GM12878 (cell line): ENCODE measurements around the gene ERAS. TPM values are rescaled to one million over a fixed set of nuclear protein-coding genes. Genes with fewer than 3 reads are reported as not detected.

Source experiments
- ATAC-seq: fragments of 200-7000 bp; cut with Tn5 transposase; 3 replicates; pipeline ENCODE4 v1.9.1; 2020; ENCODE audit warnings: mild to moderate bottlenecking, moderate library complexity
- BruUV-seq: library from RNA; stranded (reverse); fragments of 400-500 nt; replicated peaks from 2 replicates; lab custom pipeline; 2021; lab: Mats Ljungman, UMichigan
- CTCF ChIA-PET: fragments of 300-600 bp; sonication (Branson Sonifier 250); formaldehyde crosslinking; extraction: SDS; loops from one replicate; lab custom pipeline; 2021; ENCODE audit warnings: inconsistent platforms; lab: Yijun Ruan, JAX
- POLR2A ChIA-PET: fragments of 350-600 bp; formaldehyde crosslinking; extraction: SDS; loops from one replicate; lab custom pipeline; 2021; ENCODE audit warnings: inconsistent platforms; lab: Charles Lee
- RAD21 ChIA-PET: fragments of 300-600 bp; sonication (Branson Sonifier 250); formaldehyde crosslinking; loops from one replicate; lab custom pipeline; 2023; ENCODE audit warnings: antibody characterized with exemption; ENCODE audit not compliant: unreplicated experiment; lab: Charles Lee
- SMC1A ChIA-PET: fragments of 300-600 bp; sonication (Branson Sonifier 250); formaldehyde crosslinking; loops from one replicate; lab custom pipeline; 2023; ENCODE audit not compliant: unreplicated experiment, uncharacterized antibody; lab: Charles Lee
- DNase-seq: peaks from one replicate; pipeline ENCODE4 v3.0.0-alpha.2; 2011; ENCODE audit warnings: low read depth, low spot score
- FAIRE-seq: peaks from 3 replicates; lab custom pipeline; 2011; peaks lifted over from hg19 to GRCh38; lab: Jason Lieb, UNC
- H2AFZ ChIP-seq: 2 replicates; pipeline ENCODE4 v1.6.0; 2011; ENCODE audit warnings: low read depth, low read length, control low read depth; ENCODE audit not compliant: control insufficient read depth
- H3K27ac ChIP-seq: 2 replicates; pipeline ENCODE4 v1.5.1; 2011; ENCODE audit warnings: control low read depth; ENCODE audit not compliant: control insufficient read depth, insufficient read depth
- H3K27me3 ChIP-seq, 2 experiments: replicated peaks in 1 of 2; 2 replicates each; pipeline versions ENCODE4 v1.6.0 to v1.6.1; 2011; ENCODE audit warnings: low read length in 1 of 2; ENCODE audit not compliant: control insufficient read depth in 2 of 2, insufficient read depth in 2 of 2
- H3K36me3 ChIP-seq, 2 experiments: 2 replicates each; pipeline ENCODE4 v1.5.1; 2011; ENCODE audit warnings: low read length in 1 of 2; ENCODE audit not compliant: control insufficient read depth in 2 of 2, insufficient read depth in 2 of 2
- H3K4me1 ChIP-seq: 2 replicates; pipeline ENCODE4 v1.6.1; 2011; ENCODE audit warnings: mild to moderate bottlenecking, low read length, moderate library complexity, mixed read lengths; ENCODE audit not compliant: control insufficient read depth, insufficient read depth
- H3K4me2 ChIP-seq: 2 replicates; pipeline ENCODE4 v1.6.0; 2011; ENCODE audit warnings: control low read depth; ENCODE audit not compliant: control insufficient read depth, insufficient read depth
- H3K4me3 ChIP-seq: fragments of 200-600 bp; sonication (generic); 2 replicates; pipeline ENCODE4 v1.5.1; 2016
- H3K79me2 ChIP-seq: 2 replicates; pipeline ENCODE4 v1.6.0; 2011; ENCODE audit warnings: low read length; ENCODE audit not compliant: control insufficient read depth, insufficient read depth
- H3K9ac ChIP-seq: 2 replicates; pipeline ENCODE4 v1.8.0; 2011; ENCODE audit warnings: low read length, control low read depth, mixed read lengths; ENCODE audit not compliant: control insufficient read depth, insufficient read depth
- H3K9me3 ChIP-seq: replicated peaks from 3 replicates; pipeline ENCODE4 v1.5.1; 2011; ENCODE audit warnings: mild to moderate bottlenecking, low read length; ENCODE audit not compliant: control insufficient read depth, insufficient read depth
- H4K20me1 ChIP-seq: 2 replicates; pipeline ENCODE4 v1.6.0; 2011; ENCODE audit not compliant: control insufficient read depth, insufficient read depth
- ATF3 ChIP-seq: IDR thresholded peaks from 2 replicates; pipeline ENCODE4 v1.6.1; 2011; ENCODE audit warnings: low read depth, mild to moderate bottlenecking, low read length, moderate library complexity, borderline replicate concordance; ENCODE audit errors: extremely low read depth
- CREM ChIP-seq: IDR thresholded peaks from 2 replicates; pipeline ENCODE4 v1.6.1; 2014; ENCODE audit warnings: antibody characterized with exemption, low read depth
- HCFC1 ChIP-seq: fragments of 150-350 bp; IDR thresholded peaks from 2 replicates; pipeline ENCODE4 v1.6.1; 2014; ENCODE audit warnings: low read length
- HDAC2 ChIP-seq: fragments of 200-600 bp; sonication (generic); IDR thresholded peaks from 2 replicates; pipeline ENCODE4 v1.6.1; 2017
- PAX8 ChIP-seq: fragments of 450-650 bp; IDR thresholded peaks from 2 replicates; pipeline ENCODE4 v1.6.1; 2017; ENCODE audit warnings: mild to moderate bottlenecking, moderate library complexity
- RAD21 ChIP-seq: IDR thresholded peaks from 2 replicates; pipeline ENCODE4 v1.6.1; 2011; ENCODE audit warnings: mild to moderate bottlenecking, low read depth, low read length, moderate library complexity; ENCODE audit not compliant: insufficient read depth
- WGBS: methylation state at CpG from one replicate; pipeline ENCODE4 v1.1.6; 2016; ENCODE audit warnings: low lambda C conversion rate; ENCODE audit not compliant: insufficient replicate concordance, insufficient coverage; ENCODE audit errors: missing lambda C conversion rate; 5-methylcytosine and 5-hydroxymethylcytosine counted together
- in situ Hi-C: fragments of 300-500 bp; cut with MboI; formaldehyde crosslinking; loops from 9 replicates; pipeline ENCODE4 v1.14.3; 2018; ENCODE audit warnings: mixed read lengths
- intact Hi-C: fragments of 100-400 bp; cut with micrococcal nuclease; formaldehyde crosslinking; loops from one replicate; pipeline ENCODE4 v1.14.2; 2022; ENCODE audit not compliant: unreplicated experiment
- polyA plus RNA-seq, 11 experiments: library from polyadenylated mRNA; depleted of rRNA in 4 of 11; unstranded in 6 of 11; stranded (reverse) in 5 of 11; fragments of >200 nt; fragmentation: Nextera tagmentation in 4 of 11; fragmentation: Illumina TruSeq in 1 of 11; extraction: Ambion mirVana in 4 of 11; extraction: Trizol in 1 of 11; gene quantifications; 1 replicate in 1 of 11; 2 replicates in 10 of 11; pipeline versions ENCODE4 v1.2.1 to v1.2.3, GENCODE V29; 2011 to 2016; ENCODE audit warnings: inconsistent platforms in 2 of 11, missing spikeins in 2 of 11, low read depth in 1 of 11
- total RNA-seq, 4 experiments: library from RNA; depleted of rRNA in 3 of 4; stranded (reverse); fragments of >200 nt in 3 of 4; fragmentation: Illumina TruSeq in 1 of 4; extraction: Trizol in 1 of 4; gene quantifications; 2 replicates each; pipeline versions ENCODE4 v1.2.1 to v1.2.3, GENCODE V29; 2013 to 2021
- TF ChIP-seq, protein P1 (sequence below): fragments of 450-650 bp; IDR thresholded peaks from 2 replicates; pipeline ENCODE4 v1.6.1; 2017; ENCODE audit warnings: mild to moderate bottlenecking

ERAS gene
- total and polyA plus RNA-seq, 10 of the 15 experiments (the other 5 are each of a cell fraction or from before 2014, with no cell fraction given), result not detected

DNA sequence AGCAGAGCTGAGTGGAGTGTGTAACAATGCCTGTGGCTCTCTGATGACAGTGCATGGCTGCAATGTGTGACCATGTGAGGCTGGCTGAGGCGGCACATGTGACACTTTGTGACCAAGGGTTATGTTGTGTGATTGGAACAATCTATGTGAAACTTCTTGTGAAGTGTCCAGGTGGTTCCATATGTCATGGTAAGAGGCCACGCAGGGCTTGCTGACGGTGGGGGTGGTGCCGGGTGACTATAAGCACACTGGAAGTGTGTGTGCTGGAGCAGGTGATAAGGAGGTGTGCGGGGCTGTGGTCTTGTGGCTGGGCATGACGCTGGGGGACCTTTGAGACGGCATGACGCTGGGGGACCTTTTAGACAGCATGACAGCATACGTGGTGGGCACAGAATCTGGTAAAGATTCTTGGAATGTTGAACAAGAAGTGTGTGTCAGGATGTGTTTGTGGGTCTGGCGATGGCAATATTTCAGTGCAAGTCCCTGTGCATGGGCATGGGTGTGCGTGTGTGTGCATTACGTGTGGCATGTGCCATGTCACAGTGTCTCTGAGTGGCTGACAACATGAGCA, 31.9 kb upstream of the ERAS start (continued):
- no peak for TF ChIP-seq PAX8
- no peak for TF ChIP-seq RAD21

DNA sequence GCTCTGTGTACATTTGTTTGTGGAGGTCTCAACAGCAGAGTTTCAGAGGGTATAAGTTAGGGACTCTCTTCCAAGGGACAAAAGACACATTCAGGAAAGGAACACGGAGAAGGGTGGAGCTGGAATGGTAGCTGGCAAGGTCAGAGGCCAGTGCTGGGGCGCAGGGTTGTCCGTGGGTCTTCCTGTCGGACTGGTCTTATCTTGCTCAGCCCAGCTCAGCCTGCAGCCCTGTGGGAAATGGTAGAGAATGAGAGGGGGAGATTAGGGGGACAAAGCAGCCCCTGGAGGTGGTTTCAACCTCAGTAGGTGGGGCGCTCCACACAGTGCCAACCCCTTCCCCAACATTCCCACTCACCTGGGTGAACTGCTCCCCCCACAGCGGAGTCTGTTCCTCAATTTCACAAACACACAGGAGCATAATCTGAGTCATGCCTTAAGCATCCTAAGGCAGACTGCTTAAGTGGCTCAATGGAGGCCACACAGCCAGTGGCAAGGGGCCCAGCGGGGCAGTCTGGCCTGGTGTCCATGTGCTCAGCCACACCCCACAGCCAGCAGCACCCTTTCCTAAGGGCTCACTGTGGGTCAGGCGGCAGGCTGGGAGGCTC, 31.3 kb upstream of the ERAS start:
- H3K79me2 ChIP-seq, result no peaks in the 10 kb centered on the region
- H3K27me3 ChIP-seq, result no peaks in the 10 kb centered on the region
- in situ Hi-C loops (loop anchor here (5.0 kb wide), 1 partner anchor 32 kb away; the partner anchor contains the start of gene ERAS), intact Hi-C loops (no loop called here)
- ChIA-PET POLR2A (no interaction called here), CTCF (no interaction called here), SMC1A (no interaction called here), RAD21 (no interaction called here)
- H3K9ac ChIP-seq, result no peak overlapping the region
- H3K4me3 ChIP-seq, result no peak overlapping the region
- no peak for ATAC-seq
- no peaks in the 10 kb centered on the region for H3K4me1 ChIP-seq
- H2AFZ ChIP-seq, result no peak overlapping the region
- H4K20me1 ChIP-seq, result no peaks in the 10 kb centered on the region
- H3K27ac ChIP-seq, result no peak overlapping the region
- 38% methylated on average over 8 of the region's 8 CpGs for WGBS
- TF ChIP-seq CREM (no peak), ATF3 (no peak), HDAC2 (no peak), HCFC1 (no peak)
- TF ChIP-seq, protein P1, sequence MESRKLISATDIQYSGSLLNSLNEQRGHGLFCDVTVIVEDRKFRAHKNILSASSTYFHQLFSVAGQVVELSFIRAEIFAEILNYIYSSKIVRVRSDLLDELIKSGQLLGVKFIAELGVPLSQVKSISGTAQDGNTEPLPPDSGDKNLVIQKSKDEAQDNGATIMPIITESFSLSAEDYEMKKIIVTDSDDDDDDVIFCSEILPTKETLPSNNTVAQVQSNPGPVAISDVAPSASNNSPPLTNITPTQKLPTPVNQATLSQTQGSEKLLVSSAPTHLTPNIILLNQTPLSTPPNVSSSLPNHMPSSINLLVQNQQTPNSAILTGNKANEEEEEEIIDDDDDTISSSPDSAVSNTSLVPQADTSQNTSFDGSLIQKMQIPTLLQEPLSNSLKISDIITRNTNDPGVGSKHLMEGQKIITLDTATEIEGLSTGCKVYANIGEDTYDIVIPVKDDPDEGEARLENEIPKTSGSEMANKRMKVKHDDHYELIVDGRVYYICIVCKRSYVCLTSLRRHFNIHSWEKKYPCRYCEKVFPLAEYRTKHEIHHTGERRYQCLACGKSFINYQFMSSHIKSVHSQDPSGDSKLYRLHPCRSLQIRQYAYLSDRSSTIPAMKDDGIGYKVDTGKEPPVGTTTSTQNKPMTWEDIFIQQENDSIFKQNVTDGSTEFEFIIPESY, result no peak
- no peak overlapping the region for H3K4me2 ChIP-seq
- no peaks in the 10 kb centered on the region for H3K36me3 ChIP-seq
- no TSS peak for BruUV-seq
- FAIRE-seq, result no peak
- DNase-seq, result no peak
- no peaks in the 10 kb centered on the region for H3K9me3 ChIP-seq
